OCI-LY7 (cell line): Measurements from ENCODE around the gene GAB1.

Experiments
- CTCF ChIP-seq: fragments of 200-600 bp; sonication (generic); conservative IDR thresholded peaks from 2 replicates; pipeline ENCODE4 v1.5.1; 2014; ENCODE audit warnings: mild to moderate bottlenecking, antibody characterized with exemption, low read length, moderate library complexity, mixed read lengths
- EZH2phosphoT487 ChIP-seq: fragments of 200-600 bp; sonication (generic); IDR thresholded peaks from 2 replicates; pipeline ENCODE4 v1.6.1; 2018; ENCODE audit warnings: low read depth, borderline replicate concordance, mild to moderate bottlenecking, mixed run types, antibody characterized with exemption, low read length, moderate library complexity, mixed read lengths

- no peak for TF ChIP-seq CTCF
- no peak for TF ChIP-seq EZH2phosphoT487
These were observed 20.6 kb downstream of the GAB1 start for GRCh38 chr4:143357161-143357845.
